Globus pallidus (tissue), 1 donor: ENCODE results near the gene NCK1.
"Not testable (repeated sequence)": the region's sequence is repeated elsewhere in the genome, so short reads cannot be mapped to it uniquely, and the experiment has no call there.

Experiments
- DNase-seq: peaks from one replicate; pipeline ENCODE4 v3.0.0-alpha.2; 2015; ENCODE audit warnings: low spot score

The NCK1 gene

GRCh38 chr3:136987398-136987980, 125.5 kb downstream of the NCK1 start:
- not testable (repeated sequence) for DNase-seq

GRCh38 chr3:136988651-136989050, 126.6 kb downstream of the NCK1 start:
- no peak for DNase-seq

GRCh38 chr3:136989781-136990524, 127.9 kb downstream of the NCK1 start:
- DNase-seq: no peak

GRCh38 chr3:136990826-136991225, 128.8 kb downstream of the NCK1 start:
- no peak for DNase-seq

- no peak for DNase-seq
Observed at GRCh38 chr3:136992115-136992514, 130.1 kb downstream of the NCK1 start.

- peak; percentile 53 for DNase-seq
Observed at GRCh38 chr3:136994772-136995516, 132.9 kb downstream of the NCK1 start.

GRCh38 chr3:136995652-136996051, 133.6 kb downstream of the NCK1 start:
- no peak for DNase-seq
